Neural cell (in vitro differentiated cells): ENCODE data around the gene MVK.

ENCODE experiments used
- CTCF ChIP-seq: fragments of 450-650 bp; IDR thresholded peaks from 2 replicates; pipeline ENCODE4 v1.5.1; 2014; ENCODE audit warnings: antibody characterized with exemption, mild to moderate bottlenecking, moderate library complexity; ENCODE audit not compliant: poor library complexity, severe bottlenecking
- POLR2AphosphoS5 ChIP-seq: IDR thresholded peaks from 2 replicates; pipeline ENCODE4 v1.6.1; 2012

- no peak for TF ChIP-seq CTCF
- no peak for TF ChIP-seq POLR2AphosphoS5
Measured at GRCh38 chr12:109617491-109617890, 43.9 kb downstream of the MVK start.
